OCI-LY1 (cell line): Measurements from ENCODE around the gene TYSND1.

ENCODE experiments used
- H2AFZ ChIP-seq: fragments of 200-600 bp; sonication (generic), shearing (Covaris generic); 2 replicates; pipeline ENCODE4 v1.6.0; 2014; ENCODE audit warnings: antibody characterized with exemption, mild to moderate bottlenecking, low read length
- H3F3A ChIP-seq: fragments of 200-600 bp; sonication (generic), shearing (Covaris generic); 2 replicates; pipeline ENCODE4 v1.6.0; 2014; ENCODE audit warnings: mild to moderate bottlenecking, antibody characterized with exemption, low read length, moderate library complexity; ENCODE audit not compliant: insufficient read depth
- H3K27ac ChIP-seq: fragments of 200-600 bp; sonication (generic); 2 replicates; pipeline ENCODE4 v1.5.1; 2014; ENCODE audit warnings: low read length, mixed run types, mild to moderate bottlenecking, low read depth; ENCODE audit not compliant: poor library complexity, severe bottlenecking
- H3K27me3 ChIP-seq: fragments of 200-600 bp; sonication (generic); 2 replicates; pipeline ENCODE4 v1.6.0; 2014; ENCODE audit warnings: antibody characterized with exemption, mild to moderate bottlenecking, low read length, moderate library complexity; ENCODE audit not compliant: insufficient read depth
- H3K36me3 ChIP-seq: fragments of 200-600 bp; sonication (generic); 2 replicates; pipeline ENCODE4 v1.6.1; 2014; ENCODE audit warnings: mild to moderate bottlenecking, antibody characterized with exemption, low read length, moderate library complexity, mixed read lengths; ENCODE audit not compliant: insufficient read depth
- H3K4me1 ChIP-seq: fragments of 200-600 bp; sonication (generic); 2 replicates; pipeline ENCODE4 v1.5.1; 2014; ENCODE audit warnings: mild to moderate bottlenecking, low read length, moderate library complexity; ENCODE audit not compliant: insufficient read depth, severe bottlenecking
- H3K4me2 ChIP-seq: fragments of 200-600 bp; sonication (generic), shearing (Covaris generic); 2 replicates; pipeline ENCODE4 v1.6.1; 2014; ENCODE audit warnings: low read length
- H3K4me3 ChIP-seq: fragments of 200-600 bp; sonication (generic); 2 replicates; pipeline ENCODE4 v1.5.1; 2014; ENCODE audit warnings: low read length, low read depth, mild to moderate bottlenecking, mixed read lengths; ENCODE audit not compliant: poor library complexity, severe bottlenecking
- H3K79me2 ChIP-seq: fragments of 200-600 bp; shearing (Covaris generic); 2 replicates; pipeline ENCODE4 v1.6.1; 2016; ENCODE audit warnings: mixed run types, low read length, mixed read lengths; ENCODE audit not compliant: insufficient read depth
- H3K9ac ChIP-seq: fragments of 200-600 bp; sonication (generic), shearing (Covaris generic); 2 replicates; pipeline ENCODE4 v1.6.1; 2014; ENCODE audit warnings: mild to moderate bottlenecking, low read length, mixed read lengths
- H3K9me2 ChIP-seq: fragments of 200-600 bp; sonication (generic), shearing (Covaris generic); 2 replicates; pipeline ENCODE4 v1.6.1; 2014; ENCODE audit warnings: low read depth, mild to moderate bottlenecking, low read length, mixed read lengths
- H3K9me3 ChIP-seq: fragments of 200-600 bp; shearing (Covaris generic); 2 replicates; pipeline ENCODE4 v1.6.1; 2014; ENCODE audit warnings: low read length, mixed read lengths
- H4K20me1 ChIP-seq: fragments of 200-600 bp; sonication (generic), shearing (Covaris generic); 2 replicates; pipeline ENCODE4 v1.6.0; 2016; ENCODE audit warnings: mild to moderate bottlenecking, low read length; ENCODE audit not compliant: insufficient read depth
- EZH2 ChIP-seq: fragments of 200-600 bp; sonication (generic), shearing (Covaris generic); IDR thresholded peaks from 2 replicates; pipeline ENCODE4 v1.8.0; 2017; ENCODE audit warnings: borderline replicate concordance, mixed run types, mild to moderate bottlenecking, antibody characterized with exemption, low read length, moderate library complexity, mixed read lengths
- TF ChIP-seq, protein P1 (sequence below): fragments of 200-600 bp; sonication (generic), shearing (Covaris generic); IDR thresholded peaks from 2 replicates; pipeline ENCODE4 v1.5.1; 2017; ENCODE audit warnings: mild to moderate bottlenecking, antibody characterized with exemption, low read length, moderate library complexity, mixed read lengths

TYSND1 gene

DNA sequence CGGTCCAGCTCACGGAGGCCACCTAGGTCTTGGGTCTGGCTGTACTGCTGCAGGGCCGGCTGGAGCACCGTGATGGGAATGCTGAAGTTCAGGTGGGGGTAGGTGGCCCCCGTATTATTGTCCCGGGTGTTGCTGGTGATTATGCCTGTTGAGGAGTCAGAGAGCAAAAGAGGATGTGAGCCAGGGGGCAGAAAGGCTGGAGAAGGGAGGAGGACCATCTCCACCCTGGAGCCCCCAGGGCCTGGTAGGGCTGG lies 6.6 kb downstream of the TYSND1 start:
- Histone ChIP-seq H3K27me3 (no peaks in the 10 kb centered on the region), H3K4me2 (no peak overlapping the region), H3K36me3 (0 out of 2 replicates have a peak, but pooled peaks cover 5% of the 10 kb centered on the region), H3F3A (0 out of 2 replicates have a peak, but pooled peaks cover 3% of the 10 kb centered on the region), H3K9ac (no peak overlapping the region), H3K27ac (no peak overlapping the region), H4K20me1 (no peaks in the 10 kb centered on the region), H3K4me3 (no peak overlapping the region), H2AFZ (no peak overlapping the region), H3K4me1 (peaks cover 11% of the 10 kb centered on the region), H3K9me2 (no peaks in the 10 kb centered on the region), H3K79me2 (no peaks in the 10 kb centered on the region), H3K9me3 (no peaks in the 10 kb centered on the region)
- TF ChIP-seq, protein P1, sequence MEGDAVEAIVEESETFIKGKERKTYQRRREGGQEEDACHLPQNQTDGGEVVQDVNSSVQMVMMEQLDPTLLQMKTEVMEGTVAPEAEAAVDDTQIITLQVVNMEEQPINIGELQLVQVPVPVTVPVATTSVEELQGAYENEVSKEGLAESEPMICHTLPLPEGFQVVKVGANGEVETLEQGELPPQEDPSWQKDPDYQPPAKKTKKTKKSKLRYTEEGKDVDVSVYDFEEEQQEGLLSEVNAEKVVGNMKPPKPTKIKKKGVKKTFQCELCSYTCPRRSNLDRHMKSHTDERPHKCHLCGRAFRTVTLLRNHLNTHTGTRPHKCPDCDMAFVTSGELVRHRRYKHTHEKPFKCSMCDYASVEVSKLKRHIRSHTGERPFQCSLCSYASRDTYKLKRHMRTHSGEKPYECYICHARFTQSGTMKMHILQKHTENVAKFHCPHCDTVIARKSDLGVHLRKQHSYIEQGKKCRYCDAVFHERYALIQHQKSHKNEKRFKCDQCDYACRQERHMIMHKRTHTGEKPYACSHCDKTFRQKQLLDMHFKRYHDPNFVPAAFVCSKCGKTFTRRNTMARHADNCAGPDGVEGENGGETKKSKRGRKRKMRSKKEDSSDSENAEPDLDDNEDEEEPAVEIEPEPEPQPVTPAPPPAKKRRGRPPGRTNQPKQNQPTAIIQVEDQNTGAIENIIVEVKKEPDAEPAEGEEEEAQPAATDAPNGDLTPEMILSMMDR, result no peak
- TF ChIP-seq EZH2, result no peak

DNA sequence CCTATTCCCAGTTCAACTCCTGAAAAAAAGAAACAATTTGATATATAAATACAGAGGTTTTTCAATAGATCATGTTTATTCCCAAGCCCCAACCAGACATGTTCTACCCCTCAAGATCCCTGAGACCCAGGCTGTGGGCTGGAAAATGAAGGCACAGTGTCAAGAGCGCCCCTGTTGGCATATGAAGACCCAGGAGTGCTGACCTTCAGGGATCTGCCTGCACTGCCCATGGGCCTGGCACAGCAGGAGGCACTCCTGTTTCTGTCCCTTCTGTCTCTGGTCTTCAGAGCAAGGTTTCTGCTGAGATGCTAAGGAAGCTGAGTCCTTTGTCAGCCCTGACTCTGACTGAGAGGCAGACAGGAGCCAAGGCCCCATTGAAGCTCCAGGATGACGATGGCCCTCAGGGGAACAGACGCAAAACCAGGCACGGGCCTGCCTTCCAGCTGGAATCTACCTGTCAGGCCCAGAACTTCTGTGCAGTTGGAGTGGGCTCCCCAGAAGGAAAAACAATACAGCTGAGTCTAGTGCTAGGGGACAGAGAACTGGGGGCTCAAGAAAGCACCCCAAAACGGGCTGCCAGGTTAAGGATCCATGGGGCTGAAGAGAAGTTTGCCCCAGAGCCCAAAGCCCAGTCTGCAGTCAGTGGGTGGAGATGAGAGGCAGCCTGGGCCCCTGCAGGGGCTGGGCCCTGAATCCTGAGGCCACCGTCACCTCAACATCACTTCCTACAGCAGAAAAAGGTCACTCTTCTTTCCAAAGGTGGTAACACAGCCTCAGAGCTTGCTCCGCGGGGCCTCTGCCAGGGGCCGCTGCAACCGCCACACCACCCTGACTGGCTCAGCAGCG lies 7.1 kb downstream of the TYSND1 start:
- Histone ChIP-seq H3K4me3 (no peak overlapping the region), H3K4me2 (no peak overlapping the region), H3K4me1 (peaks cover 5% of the 10 kb centered on the region), H3F3A (0 out of 2 replicates have a peak, but pooled peaks cover 3% of the 10 kb centered on the region), H3K36me3 (0 out of 2 replicates have a peak, but pooled peaks cover 5% of the 10 kb centered on the region), H3K27me3 (no peaks in the 10 kb centered on the region), H3K9ac (no peak overlapping the region), H2AFZ (no peak overlapping the region), H4K20me1 (no peaks in the 10 kb centered on the region), H3K27ac (no peak overlapping the region), H3K9me3 (no peaks in the 10 kb centered on the region), H3K79me2 (no peaks in the 10 kb centered on the region), H3K9me2 (no peaks in the 10 kb centered on the region)
- TF ChIP-seq, protein P1, result no peak
- TF ChIP-seq EZH2, result no peak

DNA sequence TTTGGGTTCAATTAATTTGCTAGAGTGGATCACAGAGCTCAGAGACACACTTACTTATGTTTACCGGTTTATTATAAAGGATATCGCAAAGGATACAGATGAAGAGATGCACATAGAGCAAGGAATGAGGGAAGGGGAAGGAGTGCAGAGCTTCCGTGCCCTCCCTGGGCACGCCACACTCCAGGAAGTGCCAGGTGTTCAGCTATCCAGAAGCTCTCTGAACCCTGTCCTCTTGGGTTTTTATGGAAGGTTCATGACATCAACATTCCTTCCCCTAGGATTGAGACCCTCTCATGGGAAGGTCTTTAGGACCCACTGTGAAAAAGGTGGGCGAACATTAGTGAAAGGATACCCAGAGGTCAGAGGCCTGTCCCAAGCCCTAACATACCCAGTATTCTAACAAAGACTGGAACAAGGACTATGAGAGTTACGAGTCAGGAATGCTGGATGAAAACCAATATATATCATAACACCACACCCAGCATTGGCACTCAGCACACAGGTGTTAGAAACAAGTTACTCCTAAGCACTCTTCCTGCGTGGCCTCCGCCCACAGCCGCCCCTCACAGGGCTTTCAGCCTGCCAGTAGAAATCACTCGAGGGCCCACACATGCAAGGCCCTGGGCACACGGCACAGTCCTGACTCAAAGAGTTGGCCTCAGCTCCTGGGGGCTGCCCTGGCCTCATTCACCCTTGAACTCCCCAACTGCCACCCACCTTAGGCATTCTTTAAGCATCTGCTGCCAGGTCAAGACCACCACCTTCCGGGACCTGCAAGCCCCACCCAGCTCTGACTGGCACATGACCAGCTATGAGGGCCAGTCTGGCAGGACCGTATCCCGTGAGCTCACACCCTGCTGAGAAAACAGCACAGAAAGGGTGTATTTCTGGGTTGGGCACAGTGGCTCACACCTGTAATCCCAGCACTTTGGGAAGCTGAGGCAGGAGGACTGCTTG lies 8.3 kb downstream of the TYSND1 start:
- H3K79me2 ChIP-seq, result no peaks in the 10 kb centered on the region
- no peak overlapping the region for H3K27ac ChIP-seq
- H3K4me2 ChIP-seq, result no peak overlapping the region
- no peaks in the 10 kb centered on the region for H3K9me3 ChIP-seq
- H3K4me1 ChIP-seq, result peaks cover 3% of the 10 kb centered on the region
- TF ChIP-seq, protein P1, result no peak
- TF ChIP-seq EZH2, result no peak
- H3K36me3 ChIP-seq, result 0 out of 2 replicates have a peak, but pooled peaks cover 5% of the 10 kb centered on the region
- no peaks in the 10 kb centered on the region for H4K20me1 ChIP-seq
- H3K27me3 ChIP-seq, result no peaks in the 10 kb centered on the region
- H3K4me3 ChIP-seq, result no peak overlapping the region
- no peaks in the 10 kb centered on the region for H3K9me2 ChIP-seq
- no peak overlapping the region for H2AFZ ChIP-seq
- no peak overlapping the region for H3K9ac ChIP-seq
- H3F3A ChIP-seq, result 0 out of 2 replicates have a peak, but pooled peaks cover 3% of the 10 kb centered on the region
